Measurements from ENCODE around the gene TSPAN9.

DNA sequence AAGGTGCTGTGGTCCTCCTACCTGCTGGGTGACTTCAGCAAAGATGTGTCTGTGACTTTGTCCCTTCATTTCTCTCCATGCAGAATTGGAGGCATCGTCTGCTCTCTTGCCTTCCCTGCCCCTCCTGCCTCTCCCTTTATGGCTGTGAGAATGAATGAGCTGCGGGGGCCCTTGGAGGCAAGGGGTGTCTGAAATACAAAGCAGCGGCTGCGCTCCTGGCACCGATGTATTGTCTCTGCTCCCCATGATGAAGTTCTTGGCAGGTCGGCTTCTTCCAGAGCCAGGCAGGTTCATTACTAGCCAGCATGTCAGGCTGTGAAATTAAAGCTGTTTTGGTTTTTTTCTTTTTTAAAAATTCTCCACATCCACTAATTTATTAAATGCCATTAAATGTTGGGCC is 194.5 kb downstream of the TSPAN9 start:
- TF ChIP-seq, protein P1, sequence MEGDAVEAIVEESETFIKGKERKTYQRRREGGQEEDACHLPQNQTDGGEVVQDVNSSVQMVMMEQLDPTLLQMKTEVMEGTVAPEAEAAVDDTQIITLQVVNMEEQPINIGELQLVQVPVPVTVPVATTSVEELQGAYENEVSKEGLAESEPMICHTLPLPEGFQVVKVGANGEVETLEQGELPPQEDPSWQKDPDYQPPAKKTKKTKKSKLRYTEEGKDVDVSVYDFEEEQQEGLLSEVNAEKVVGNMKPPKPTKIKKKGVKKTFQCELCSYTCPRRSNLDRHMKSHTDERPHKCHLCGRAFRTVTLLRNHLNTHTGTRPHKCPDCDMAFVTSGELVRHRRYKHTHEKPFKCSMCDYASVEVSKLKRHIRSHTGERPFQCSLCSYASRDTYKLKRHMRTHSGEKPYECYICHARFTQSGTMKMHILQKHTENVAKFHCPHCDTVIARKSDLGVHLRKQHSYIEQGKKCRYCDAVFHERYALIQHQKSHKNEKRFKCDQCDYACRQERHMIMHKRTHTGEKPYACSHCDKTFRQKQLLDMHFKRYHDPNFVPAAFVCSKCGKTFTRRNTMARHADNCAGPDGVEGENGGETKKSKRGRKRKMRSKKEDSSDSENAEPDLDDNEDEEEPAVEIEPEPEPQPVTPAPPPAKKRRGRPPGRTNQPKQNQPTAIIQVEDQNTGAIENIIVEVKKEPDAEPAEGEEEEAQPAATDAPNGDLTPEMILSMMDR (IDR thresholded peaks at IDR 0.05) = no peak
- TF ChIP-seq POLR2A (IDR thresholded peaks at IDR 0.05) (no peak), POLR2AphosphoS5 (IDR thresholded peaks at IDR 0.05) (no peak)
